SK-N-MC (cell line): Measurements from ENCODE around the gene UPF1.

Experiments used
- EZH2 ChIP-seq: fragments of 200-600 bp; sonication (generic); IDR thresholded peaks from one replicate; pipeline ENCODE4 v1.6.1; 2017; ENCODE audit warnings: antibody characterized with exemption
- POLR2AphosphoS5 ChIP-seq: IDR thresholded peaks from 2 replicates; pipeline ENCODE4 v1.6.1; 2012; ENCODE audit warnings: mild to moderate bottlenecking, low read depth, low read length, borderline replicate concordance

- TF ChIP-seq EZH2: no peak
- TF ChIP-seq POLR2AphosphoS5: no peak
Observed at GRCh38 chr19:18867199-18867598, 35.4 kb downstream of the UPF1 start.
